Liver (tissue), 9 donors: ENCODE results near the gene DCLK3. TPM values are rescaled to one million over a fixed set of nuclear protein-coding genes. Genes with fewer than 3 reads are reported as not detected.

Source experiments
- DNase-seq: peaks from one replicate; pipeline ENCODE4 v3.0.0-alpha.2; 2017; ENCODE audit warnings: low spot score
- H3K27ac ChIP-seq, 2 donors: one replicate each; pipeline ENCODE4 v1.7.0; 2013; ENCODE audit warnings: inconsistent platforms in 2 of 2, low read length in 2 of 2, control low read depth in 1 of 2, low read depth in 1 of 2, mild to moderate bottlenecking in 1 of 2
- H3K27me3 ChIP-seq, 4 donors: one replicate each; pipeline versions ENCODE4 v1.6.1 to v1.7.0; 2013; ENCODE audit warnings: low read length in 3 of 4, inconsistent platforms in 1 of 4, mild to moderate bottlenecking in 1 of 4, moderate library complexity in 1 of 4; ENCODE audit not compliant: control insufficient read depth in 4 of 4, insufficient read depth in 4 of 4
- H3K36me3 ChIP-seq, 4 donors: one replicate each; pipeline versions ENCODE4 v1.6.1 to v1.7.0; 2013; ENCODE audit warnings: low read length in 3 of 4, mild to moderate bottlenecking in 3 of 4, low read depth in 1 of 4, moderate library complexity in 1 of 4; ENCODE audit not compliant: control insufficient read depth in 4 of 4, insufficient read depth in 3 of 4
- H3K4me1 ChIP-seq, 4 donors: one replicate each; pipeline versions ENCODE4 v1.6.1 to v1.7.0; 2013; ENCODE audit warnings: low read length in 3 of 4, mild to moderate bottlenecking in 3 of 4, moderate library complexity in 1 of 4; ENCODE audit not compliant: control insufficient read depth in 4 of 4, insufficient read depth in 4 of 4
- H3K4me3 ChIP-seq, 3 donors: one replicate each; pipeline versions ENCODE4 v1.6.1 to v1.7.0; 2013; ENCODE audit warnings: low read length in 3 of 3, control low read depth in 1 of 3, low read depth in 1 of 3, mild to moderate bottlenecking in 1 of 3
- H3K9ac ChIP-seq, 2 donors: one replicate each; pipeline ENCODE4 v1.7.0; 2013; ENCODE audit warnings: low read length in 2 of 2, mild to moderate bottlenecking in 2 of 2, moderate library complexity in 2 of 2, control low read depth in 1 of 2, low read depth in 1 of 2
- H3K9me3 ChIP-seq, 4 donors: one replicate each; pipeline versions ENCODE4 v1.6.1 to v1.7.0; 2013; ENCODE audit warnings: low read length in 3 of 4; ENCODE audit not compliant: control insufficient read depth in 4 of 4
- CTCF ChIP-seq: fragments of 150-350 bp; IDR thresholded peaks from 2 replicates; pipeline ENCODE4 v1.5.1; 2017; ENCODE audit warnings: improper control_type of control experiment, low read depth, low read length; ENCODE audit not compliant: missing input control
- EGR1 ChIP-seq, 2 donors: IDR thresholded peaks; 2 replicates each; pipeline ENCODE4 v1.6.1; 2016 to 2018; ENCODE audit warnings: antibody characterized with exemption in 2 of 2, low read depth in 2 of 2
- GABPA ChIP-seq, 2 donors: IDR thresholded peaks in 1 of 2; conservative IDR thresholded peaks in 1 of 2; 2 replicates each; pipeline ENCODE4 v1.6.1; 2016; ENCODE audit warnings: antibody characterized with exemption in 2 of 2, mild to moderate bottlenecking in 1 of 2, moderate library complexity in 1 of 2
- HNF4A ChIP-seq, 2 donors: conservative IDR thresholded peaks; 2 replicates each; pipeline ENCODE4 v1.6.1; 2016; ENCODE audit warnings: antibody characterized with exemption in 2 of 2, mild to moderate bottlenecking in 2 of 2
- JUND ChIP-seq, 2 donors: IDR thresholded peaks; 2 replicates each; pipeline ENCODE4 v1.6.1; 2016; ENCODE audit warnings: antibody characterized with exemption in 2 of 2
- RAD21 ChIP-seq, 2 donors: IDR thresholded peaks; 2 replicates each; pipeline ENCODE4 v1.6.1; 2016; ENCODE audit warnings: antibody characterized with exemption in 2 of 2, mild to moderate bottlenecking in 2 of 2
- RXRA ChIP-seq, 2 donors: IDR thresholded peaks; 2 replicates each; pipeline ENCODE4 v1.6.1; 2017 to 2018; ENCODE audit warnings: antibody characterized with exemption in 2 of 2, mild to moderate bottlenecking in 1 of 2
- SP1 ChIP-seq: IDR thresholded peaks from 2 replicates; pipeline ENCODE4 v1.6.1; 2018; ENCODE audit warnings: antibody characterized with exemption, mild to moderate bottlenecking
- TAF1 ChIP-seq: conservative IDR thresholded peaks from 2 replicates; pipeline ENCODE4 v1.6.1; 2016; ENCODE audit warnings: antibody characterized with exemption, mild to moderate bottlenecking
- ZBTB33 ChIP-seq: IDR thresholded peaks from 2 replicates; pipeline ENCODE4 v1.6.1; 2016; ENCODE audit warnings: antibody characterized with exemption
- WGBS: extraction: QIAGEN DNeasy Blood & Tissue Kit; methylation state at CpG from one replicate; pipeline ENCODE4 v1.1.7; 2013; 5-methylcytosine and 5-hydroxymethylcytosine counted together
- polyA plus RNA-seq, 2 donors: library from polyadenylated mRNA; stranded (reverse) in 1 of 2; unstranded in 1 of 2; fragments of 200-250 nt in 1 of 2; fragments of >200 nt in 1 of 2; fragmentation: Nextera tagmentation in 1 of 2; extraction: Ambion mirVana in 1 of 2; gene quantifications; one replicate each; pipeline versions ENCODE4 v1.2.1 to v1.2.3, GENCODE V29; 2013 to 2015
- total RNA-seq, 2 donors: library from RNA; depleted of rRNA; stranded (reverse); fragments of >200 nt; gene quantifications; one replicate each; pipeline ENCODE4 v1.2.3, GENCODE V29; 2014
- donor health status: healthy.
- donor health status: healthy.
- donor health status: healthy.
- donor health status: healthy.
- donor health status: healthy.

The DCLK3 gene
- total and polyA plus RNA-seq, 4 donors = 0.01 to 0.14 (median 0.07) TPM

DNA sequence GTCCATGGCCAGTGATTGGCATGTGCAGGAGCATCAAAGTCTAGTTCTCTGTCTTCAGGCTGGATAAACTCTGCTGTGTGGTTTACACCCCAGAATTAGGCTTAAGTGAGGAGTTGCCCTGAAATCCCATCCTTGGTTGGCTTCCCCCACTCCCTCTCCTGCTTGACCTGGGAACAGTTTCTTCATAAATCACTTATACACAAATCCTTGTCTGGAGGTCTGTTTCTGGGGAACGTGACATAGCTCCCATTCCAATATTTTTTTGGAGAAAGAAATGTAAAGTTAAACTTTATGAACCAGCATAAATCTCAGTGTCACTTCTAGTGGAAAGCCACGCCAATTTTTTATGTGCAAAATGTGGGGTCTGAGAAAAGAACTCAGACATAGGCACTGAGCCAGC, 98.2 kb downstream of the DCLK3 start:
- H3K9ac ChIP-seq = no peak overlapping the region
- 60% methylated on average over 2 of the region's 2 CpGs for WGBS

GRCh38 chr3:36663666-36664291, 100.6 kb downstream of the DCLK3 start:
- H3K4me1 ChIP-seq = no peaks in the 10 kb centered on the region
- no peaks in the 10 kb centered on the region for H3K36me3 ChIP-seq

More for the DNA sequence above, 98.2 kb downstream of the DCLK3 start:
- no peak overlapping the region for H3K4me3 ChIP-seq
- H3K27ac ChIP-seq = no peak overlapping the region
- H3K36me3 ChIP-seq = no peaks in the 10 kb centered on the region
- H3K9me3 ChIP-seq = no peaks in the 10 kb centered on the region
- no peaks in the 10 kb centered on the region for H3K4me1 ChIP-seq
- H3K27me3 ChIP-seq = no peaks in the 10 kb centered on the region
- TF ChIP-seq RAD21 (IDR thresholded peaks at IDR 0.05) = no peak
- TF ChIP-seq CTCF = no peak
- no peak for TF ChIP-seq SP1
- TF ChIP-seq RXRA (IDR thresholded peaks at IDR 0.05) = no peak
- TF ChIP-seq TAF1 = no peak
- no peak for TF ChIP-seq ZBTB33
- TF ChIP-seq JUND (IDR thresholded peaks at IDR 0.05) = no peak
- no peak for TF ChIP-seq GABPA (IDR thresholded peaks at IDR 0.05 in 1 of 2, conservative IDR thresholded peaks at IDR 0.05 in 1 of 2)
- no peak for TF ChIP-seq EGR1 (IDR thresholded peaks at IDR 0.05; ENCODE audit: low read depth in 2 of 2)
- no peak for DNase-seq

More at GRCh38 chr3:36663666-36664291, 100.6 kb downstream of the DCLK3 start:
- Histone ChIP-seq H3K27me3 (no peaks in the 10 kb centered on the region), H3K27ac (no peak overlapping the region), H3K4me3 (no peak overlapping the region), H3K9ac (no peak overlapping the region), H3K9me3 (no peaks in the 10 kb centered on the region)
- TF ChIP-seq HNF4A (conservative IDR thresholded peaks at IDR 0.05) = peak in 1 of 2 donors; percentile 26
- no peak for TF ChIP-seq SP1
- no peak for TF ChIP-seq ZBTB33
- TF ChIP-seq CTCF = no peak
- TF ChIP-seq RXRA (IDR thresholded peaks at IDR 0.05) = peak in 1 of 2 donors; percentile 18
- 55% methylated on average over 2 of the region's 2 CpGs for WGBS
- DNase-seq = no peak
